Activated CD4-positive, alpha-beta T cell treated with anti-CD3 and anti-CD28 coated beads, Interleukin-2, amount 50 U/mL, for 4 hours (primary cell): ENCODE measurements around the gene PGM2.
"Not testable (repeated sequence)": the region's sequence is repeated elsewhere in the genome, so short reads cannot be mapped to it uniquely, and the experiment has no call there.

Source experiments
- DNase-seq, 2 experiments: peaks; one replicate each; pipeline ENCODE4 v3.0.0-alpha.2; 2020

Gene PGM2

DNA sequence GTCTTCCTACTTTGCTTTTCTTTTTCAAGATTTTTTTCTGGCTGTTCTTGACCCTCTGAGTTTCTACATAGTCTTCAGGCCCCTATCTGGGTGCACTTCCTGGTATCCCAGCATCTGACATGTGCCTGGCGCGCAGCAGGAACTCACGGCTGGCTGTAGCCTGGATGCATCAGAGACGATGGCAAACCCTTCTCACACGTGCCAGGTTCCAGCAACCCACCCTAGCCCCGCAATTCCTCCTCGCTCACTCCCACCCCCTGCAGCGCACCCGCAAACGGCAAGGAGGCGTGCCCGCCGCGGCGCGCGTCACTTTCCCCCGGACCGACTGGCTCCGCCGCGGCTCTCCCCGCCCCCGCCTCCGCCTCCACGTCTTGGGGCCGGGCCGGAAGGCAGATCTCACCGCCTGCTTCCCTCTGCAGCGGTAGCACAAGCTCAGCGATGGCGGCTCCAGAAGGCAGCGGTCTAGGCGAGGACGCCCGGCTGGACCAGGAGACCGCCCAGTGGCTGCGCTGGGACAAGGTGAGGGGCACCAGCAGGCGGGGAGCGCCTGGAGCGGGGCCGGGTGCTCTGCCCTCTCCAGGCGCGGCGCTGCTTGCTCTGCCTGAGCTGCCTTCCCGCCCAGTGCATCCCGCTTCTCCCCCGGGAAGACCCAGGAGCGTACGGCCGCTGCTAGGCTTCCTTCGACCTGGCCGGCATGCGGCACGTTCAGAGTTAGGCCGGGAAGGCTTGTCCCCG, at the start of gene PGM2:
TSS of gene PGM2 (plus strand) at position 392 of the 735 bp plus-strand sequence. CDS start at position 439, 47 bp downstream.
- peak; percentile 89 to 92 for DNase-seq

DNA sequence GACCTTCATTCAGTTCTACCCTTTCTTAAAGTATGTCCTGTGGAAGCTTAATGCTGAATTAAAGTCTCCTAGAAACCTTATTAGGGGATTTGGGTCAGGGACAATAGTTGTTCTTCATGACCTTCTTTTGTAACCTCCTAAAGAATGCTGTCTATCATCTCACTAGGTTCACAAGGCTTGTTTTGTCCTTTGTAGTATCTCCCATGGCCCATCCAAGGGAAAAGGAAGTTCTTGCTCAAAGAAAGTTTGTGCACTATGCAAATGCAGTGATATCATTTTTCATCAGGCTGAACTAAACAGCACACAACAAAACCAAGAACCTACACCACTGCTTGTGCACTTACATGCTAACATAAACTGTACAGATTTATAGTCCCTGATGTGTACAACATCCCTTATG, 46.6 kb upstream of the PGM2 start:
- DNase-seq, result no peak

DNA sequence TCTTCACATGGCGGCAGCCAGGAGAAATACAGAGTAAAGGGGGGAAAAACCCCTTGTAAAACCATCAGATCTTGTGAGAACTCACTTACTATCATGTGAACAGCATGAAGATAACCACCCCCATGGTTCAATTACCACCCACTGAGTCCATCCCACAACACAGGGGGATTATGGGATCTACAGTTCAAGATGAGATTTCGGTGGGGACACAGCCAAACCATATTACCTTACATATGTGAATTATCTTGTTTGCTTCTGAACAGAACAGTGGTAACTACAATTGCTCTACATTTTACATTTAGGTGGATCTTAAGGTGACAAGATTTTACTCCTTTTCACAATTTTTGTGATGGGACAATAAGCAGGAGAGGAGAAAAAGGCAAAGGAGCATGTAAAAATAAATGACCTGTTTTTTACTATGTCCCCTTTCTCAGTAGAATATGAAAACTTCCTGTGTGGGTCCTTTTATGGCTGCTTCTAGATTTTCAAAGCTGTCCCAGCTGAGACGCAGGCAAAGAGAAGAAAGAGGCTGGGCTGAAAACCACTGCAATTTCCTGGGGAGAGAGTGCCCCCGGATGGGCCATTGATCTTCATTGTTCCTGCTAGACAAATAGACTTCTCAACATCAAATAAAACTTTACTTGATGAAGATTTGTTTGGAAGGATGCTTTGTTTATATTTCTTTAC, 45.9 kb upstream of the PGM2 start:
- peak; percentile 13 to 20 for DNase-seq

DNA sequence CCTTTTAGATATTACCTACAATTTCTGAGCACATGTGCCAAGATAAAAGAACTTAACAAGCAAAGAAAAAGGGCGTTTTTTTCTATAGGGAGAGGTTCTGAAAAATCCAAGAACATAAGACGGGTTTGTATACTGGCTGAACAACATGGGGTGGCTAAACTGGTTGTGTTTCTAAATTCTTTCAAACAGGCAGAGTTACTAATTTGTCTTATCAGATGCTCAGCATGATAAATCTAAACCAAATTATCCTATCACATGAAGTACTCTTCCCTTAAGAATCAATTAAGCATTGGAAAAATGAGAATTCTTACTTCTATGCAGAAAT, 45.4 kb upstream of the PGM2 start:
- no peak for DNase-seq

DNA sequence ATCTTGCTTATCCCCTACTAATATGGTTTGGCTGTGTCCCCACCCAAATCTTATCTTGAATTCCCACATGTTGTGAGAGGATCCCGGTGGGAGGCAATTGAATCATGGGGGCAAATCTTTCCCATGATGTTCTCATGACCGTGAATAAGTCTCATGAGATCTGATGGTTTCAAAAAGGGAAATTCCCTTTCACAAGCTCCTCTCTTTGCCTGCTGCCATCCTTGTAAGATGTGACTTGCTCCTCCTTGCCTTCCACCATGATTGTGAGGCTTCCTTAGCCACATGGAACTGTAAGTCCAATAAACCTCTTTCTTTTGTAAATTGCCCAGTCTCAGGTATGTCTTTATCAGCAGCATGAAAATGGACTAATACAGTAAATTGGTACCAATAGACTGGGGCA, 40.2 kb upstream of the PGM2 start:
- not testable (repeated sequence) for DNase-seq

DNA sequence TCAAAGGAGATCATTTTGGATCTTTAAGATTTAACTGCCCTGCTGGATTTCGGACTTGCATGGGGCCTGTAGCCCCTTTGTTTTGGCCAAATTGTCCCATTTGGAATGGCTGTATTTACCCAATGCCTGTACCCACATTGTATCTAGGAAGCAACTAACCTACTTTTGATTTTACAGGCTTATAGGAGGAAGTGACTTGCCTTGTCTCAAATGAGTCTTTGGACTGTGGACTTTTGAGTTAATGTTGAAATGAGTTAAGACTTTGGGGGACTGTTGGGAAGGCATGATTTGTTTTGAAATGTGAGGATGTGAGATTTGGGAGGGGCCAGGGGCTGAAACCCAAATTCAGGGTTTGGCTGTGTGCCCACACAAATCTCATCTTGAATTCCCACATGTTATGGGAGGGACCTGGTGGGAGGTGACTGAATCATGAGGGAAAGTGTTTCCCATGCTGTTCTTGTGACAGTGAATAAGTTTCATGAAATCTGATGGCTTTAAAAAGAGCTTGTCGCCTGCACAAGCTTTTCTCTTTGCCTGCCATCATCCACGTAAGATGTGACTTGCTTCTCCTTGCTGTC, 38.5 kb upstream of the PGM2 start:
- not testable (repeated sequence) for DNase-seq

DNA sequence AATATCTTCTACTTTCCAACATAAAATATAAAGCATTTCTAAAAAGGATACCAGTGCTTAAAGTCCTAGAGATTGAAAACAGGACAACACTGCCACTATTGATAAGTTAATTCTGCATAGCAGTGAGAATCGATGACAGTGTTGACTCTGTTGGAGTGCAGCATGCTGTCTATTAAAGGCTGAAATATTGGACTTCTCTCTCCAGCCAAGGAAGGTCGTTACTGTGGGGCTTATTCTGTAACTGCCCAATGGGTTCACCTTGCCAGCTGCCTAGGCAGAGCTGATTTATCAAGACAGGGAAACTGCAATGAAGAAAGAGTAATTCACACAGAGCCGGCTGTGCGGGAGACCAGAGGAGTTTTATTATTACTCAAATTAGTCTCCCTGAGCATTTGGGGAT, 37.7 kb upstream of the PGM2 start:
- DNase-seq, result no peak

DNA sequence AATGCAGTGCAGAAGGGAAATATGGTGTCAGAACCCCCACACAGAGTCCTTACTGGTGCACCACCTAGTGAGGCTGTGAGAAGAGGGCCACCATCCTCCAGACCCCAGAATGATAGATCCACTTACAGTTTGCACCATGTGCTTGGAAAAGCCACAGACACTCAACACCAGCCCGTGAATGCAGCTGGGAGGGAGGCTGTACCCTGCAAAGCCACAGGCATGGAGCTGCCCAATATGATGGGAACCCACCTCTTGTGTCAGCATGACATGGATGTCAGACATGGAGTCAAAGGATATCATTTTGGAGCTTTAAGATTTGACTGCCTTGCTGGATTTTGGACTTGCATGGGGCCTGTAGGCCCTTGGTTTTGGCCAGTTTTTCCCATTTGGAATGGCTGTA, 34.2 kb upstream of the PGM2 start:
- DNase-seq, result no peak

DNA sequence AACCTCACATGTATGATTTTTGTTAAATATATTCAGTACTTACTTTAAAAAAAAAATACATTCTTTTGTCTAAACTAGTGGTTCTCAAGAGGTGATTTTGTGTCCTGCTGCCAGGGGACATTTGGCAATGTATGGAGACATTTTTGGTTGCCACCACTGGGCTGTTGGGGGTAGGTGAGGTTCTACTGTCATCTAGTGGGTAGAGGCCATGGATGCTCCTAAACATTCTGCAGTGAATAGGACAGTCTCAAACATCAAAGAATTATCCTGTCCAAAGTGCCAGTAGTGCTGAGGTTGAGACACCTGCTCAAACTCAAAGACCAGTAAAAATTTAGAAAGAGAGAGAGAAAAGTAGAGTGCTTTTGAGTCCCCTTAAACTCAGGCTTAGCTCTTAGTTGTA, 32.9 kb upstream of the PGM2 start:
- no peak for DNase-seq

DNA sequence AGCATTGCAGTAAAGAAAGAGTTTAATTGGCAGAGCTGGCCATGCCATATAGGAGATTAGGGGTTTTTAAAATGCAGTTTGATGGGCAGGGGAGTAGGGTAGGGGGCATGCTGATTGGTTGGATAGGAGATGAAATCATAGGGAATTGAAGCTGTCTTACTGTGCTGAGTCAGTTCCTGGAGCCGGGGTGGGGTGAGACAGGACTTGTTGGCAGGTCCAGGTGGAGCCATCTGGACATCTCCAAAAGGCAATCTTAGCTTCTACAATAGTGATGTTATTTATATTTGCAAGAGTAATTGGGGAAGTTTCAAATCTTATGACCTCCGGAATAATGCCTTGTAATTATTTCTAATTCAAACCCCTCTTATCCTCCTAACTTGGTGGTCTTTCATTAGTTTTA, 32.4 kb upstream of the PGM2 start:
- DNase-seq, result no peak

DNA sequence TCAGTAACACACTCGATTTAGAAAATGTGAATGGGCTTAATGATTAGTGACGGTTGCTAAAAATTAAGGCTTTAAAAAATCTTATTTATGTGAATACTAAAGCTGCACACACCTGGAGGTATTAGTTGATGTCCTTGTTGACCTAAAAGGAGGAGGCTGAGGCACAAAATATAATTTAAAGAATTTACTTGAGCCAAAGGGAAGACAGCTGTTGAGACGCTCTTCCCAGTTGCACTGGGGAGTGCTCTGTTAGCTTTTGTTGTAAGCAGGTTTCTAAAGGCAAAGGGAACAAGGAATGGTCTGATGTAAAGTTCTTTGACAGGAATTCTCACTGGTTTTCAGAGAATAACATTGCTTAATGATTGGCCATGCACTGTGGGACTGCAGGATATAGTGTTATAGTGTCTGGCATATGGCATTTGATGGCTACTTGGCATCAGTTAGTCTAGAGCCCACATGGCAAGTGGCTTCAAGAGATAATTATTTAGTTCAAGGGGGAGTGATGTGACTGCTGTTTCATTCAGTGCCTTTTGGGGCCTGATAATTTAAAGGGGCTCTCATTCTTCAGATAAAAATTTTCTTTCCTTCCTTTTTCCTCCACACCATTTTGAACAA, 30.8 kb upstream of the PGM2 start:
- DNase-seq, result no peak

DNA sequence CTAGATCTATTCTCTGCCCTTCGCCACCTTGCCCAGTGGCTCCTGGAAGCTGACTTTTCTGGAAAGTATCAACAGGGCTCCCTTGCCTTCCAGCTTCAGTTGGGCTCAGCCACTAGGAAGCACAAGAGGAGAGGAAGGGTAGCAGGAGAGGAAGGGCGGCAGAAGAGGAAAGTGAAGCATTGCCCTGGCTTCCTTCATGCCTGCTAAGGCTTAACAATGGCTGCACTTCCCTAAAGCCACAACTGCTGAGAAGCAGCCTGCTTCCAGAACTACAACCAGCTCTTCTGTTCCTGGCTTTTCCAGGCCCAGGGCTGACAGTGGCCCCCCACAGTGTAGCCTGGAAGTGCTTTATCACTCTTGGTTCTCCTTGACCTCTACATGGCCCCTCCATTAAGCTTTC, 29.1 kb upstream of the PGM2 start:
- DNase-seq, result no peak

DNA sequence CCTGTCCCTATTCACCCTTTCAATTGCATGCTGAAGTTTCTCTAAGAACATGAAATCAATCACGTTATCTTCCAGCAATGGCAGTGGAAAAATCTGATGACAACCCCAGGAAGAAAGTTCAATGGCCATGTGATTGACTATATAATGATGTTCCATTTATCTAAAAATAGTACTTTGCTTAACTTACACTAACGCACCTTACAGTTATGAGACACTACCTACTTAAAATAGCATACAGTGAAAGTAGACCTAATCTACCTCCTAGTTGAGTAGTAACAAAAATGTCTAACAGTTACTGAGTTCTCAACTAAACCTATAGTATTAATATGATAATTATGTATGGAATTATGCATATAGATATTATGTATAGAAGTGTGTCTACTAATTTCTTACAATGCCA, 28.6 kb upstream of the PGM2 start:
- no peak for DNase-seq

DNA sequence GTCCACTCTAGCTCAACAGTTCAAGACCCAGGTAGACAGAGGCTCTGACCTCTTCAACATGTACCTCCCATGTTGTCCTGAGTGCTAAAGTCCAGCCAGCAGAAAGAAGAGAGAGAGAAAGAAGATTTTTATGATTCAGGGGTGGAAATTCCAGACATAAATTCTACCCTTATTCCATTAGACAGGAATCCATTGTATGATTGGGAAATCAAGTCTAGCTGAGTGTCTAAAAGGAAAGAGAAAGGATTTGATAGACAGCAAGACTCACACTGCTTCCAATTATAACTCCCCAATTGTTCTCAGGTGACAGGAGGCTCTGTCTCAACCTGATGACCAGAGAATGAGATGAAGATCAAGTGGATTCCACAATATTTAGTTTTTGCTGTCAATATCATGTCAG, 27.9 kb upstream of the PGM2 start:
- DNase-seq, result no peak

DNA sequence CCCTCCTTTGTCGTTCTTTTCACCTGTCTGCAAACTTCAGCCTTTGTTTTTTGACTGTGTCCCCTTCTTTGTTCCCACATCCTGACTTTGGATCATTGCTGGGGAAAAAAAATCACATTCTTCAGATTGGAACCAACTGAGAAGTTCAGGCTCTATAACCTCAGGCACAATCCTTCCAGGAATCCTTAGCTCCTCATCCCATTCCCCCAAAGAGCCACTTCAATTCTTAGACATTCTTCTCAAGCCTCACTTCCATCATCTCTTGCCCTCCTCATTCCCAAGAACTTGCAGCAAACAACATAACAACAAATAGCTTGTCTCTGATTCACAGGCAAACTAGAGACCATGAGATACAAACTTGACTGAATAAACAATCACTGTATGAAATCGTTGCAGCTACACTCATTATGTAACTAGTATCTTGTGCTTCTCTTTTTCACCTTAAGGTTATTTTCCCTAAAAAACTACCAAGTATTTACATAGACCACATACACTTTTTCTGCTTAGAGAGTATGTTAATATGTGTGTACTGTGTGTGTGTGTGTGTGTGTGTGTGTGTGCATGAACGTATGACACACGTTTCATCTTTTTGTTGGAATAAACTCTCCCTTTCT, 26.4 kb upstream of the PGM2 start:
- DNase-seq, result no peak

DNA sequence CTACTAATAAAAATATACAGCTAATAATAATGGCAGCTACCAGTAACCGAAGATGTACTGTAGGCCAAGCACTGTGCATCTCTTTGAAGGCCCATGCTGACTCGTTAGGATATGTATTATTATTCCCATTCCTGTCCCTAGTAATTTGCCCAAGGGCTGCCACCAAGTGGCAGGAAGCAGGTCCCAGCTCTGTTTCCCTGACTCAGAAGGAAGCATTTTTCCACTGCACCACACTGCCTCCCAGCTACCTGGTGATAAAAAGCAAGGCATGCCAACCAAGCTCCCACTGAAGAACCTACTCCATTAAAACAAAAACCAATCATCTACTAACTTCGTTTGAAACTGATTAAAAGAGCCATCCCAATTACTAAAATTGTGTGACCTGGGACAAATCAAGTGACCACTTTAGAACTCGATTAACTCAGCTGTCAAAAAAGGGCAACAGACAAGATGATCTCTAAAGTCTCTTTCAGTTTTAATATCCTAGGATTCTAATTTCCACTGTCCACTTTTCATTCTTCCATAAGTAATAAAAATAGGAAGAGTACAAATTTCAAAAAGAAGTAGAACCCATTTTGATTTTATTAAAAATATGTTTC, 24.3 kb upstream of the PGM2 start:
- no peak for DNase-seq

DNA sequence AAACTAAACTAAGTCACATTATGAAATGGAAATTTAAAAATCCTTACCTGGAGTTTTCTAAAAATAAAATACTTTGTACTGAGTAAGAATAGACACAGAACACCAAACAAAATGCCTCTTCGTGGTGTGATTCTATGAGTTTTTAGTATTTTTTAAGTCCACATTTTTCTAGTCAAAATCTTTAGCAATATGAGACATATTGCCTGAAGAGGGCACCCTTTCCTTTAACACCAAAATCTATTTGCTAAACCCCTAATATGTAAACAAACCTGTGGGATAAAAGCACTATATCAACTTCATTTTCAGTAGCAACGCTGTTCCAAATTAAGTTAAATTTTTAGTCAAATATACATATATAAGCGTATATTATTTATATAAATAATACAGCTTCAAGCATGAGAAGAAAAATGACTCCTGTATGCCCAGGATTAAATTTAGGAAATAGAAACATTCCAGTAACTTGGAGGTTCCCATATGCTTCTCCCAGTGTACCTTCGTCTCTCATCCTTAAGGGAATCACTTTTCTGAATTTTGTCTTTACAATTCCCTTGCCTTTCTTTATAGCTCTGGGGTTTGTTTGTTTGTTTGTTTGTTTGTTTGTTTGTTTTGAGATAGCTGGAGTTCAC, 23.0 kb upstream of the PGM2 start:
- no peak for DNase-seq

DNA sequence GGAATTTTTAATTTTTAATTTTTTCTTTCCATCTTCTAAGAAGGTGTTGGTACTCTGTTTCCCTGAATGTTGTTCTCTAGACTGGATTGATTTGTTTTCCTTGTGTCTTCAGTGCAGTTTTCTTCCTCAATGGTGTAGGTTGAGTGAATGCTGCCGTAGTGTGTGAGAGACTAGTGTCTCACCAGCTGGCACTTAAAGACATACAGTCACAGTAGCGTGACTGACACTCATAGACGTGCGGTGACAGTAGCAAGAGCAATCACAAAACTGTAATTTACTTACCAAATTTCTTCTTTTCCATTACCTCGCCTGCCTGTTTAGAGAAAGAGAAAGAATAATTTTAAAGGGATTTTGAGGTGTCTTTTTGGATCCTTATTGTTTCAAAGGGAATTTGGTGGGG, 21.4 kb upstream of the PGM2 start:
- no peak for DNase-seq

DNA sequence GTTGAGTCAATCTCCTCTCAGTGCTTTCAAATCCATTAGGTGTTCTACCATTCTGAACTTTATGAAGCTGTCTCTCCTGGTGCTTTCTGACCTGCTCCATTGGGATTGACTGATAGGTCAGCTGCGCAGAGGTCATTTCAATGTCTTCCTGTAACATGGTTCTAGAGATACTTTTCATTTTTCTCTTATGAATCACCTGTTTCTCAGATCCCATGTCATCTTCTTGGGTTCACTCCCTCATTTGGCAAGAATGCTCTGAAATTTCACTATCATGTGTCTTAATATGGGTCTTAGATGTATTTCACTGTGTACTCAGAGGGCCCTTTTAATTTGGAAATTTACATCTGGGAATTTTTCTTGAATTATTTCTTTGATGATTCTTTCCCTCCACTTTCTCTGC, 13.8 kb upstream of the PGM2 start:
- DNase-seq, result no peak

DNA sequence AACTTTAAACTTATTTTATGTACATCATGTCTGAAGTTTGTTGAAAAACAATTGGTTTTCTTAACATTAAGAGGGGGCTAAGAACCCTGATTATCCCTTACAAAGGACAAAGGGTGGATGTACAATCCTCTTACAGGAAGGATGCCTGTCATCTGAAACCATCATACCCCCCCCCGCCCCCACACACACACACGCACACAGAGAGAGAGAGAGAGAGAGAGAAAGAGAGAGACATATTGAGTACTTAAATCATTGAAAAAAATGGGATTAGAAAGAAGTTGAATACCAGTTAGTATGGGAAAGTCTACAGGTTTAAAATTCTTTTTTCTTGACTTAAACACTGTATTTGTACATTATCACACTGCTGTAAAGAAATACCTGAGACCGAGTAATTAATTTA, 10.9 kb upstream of the PGM2 start:
- no peak for DNase-seq

DNA sequence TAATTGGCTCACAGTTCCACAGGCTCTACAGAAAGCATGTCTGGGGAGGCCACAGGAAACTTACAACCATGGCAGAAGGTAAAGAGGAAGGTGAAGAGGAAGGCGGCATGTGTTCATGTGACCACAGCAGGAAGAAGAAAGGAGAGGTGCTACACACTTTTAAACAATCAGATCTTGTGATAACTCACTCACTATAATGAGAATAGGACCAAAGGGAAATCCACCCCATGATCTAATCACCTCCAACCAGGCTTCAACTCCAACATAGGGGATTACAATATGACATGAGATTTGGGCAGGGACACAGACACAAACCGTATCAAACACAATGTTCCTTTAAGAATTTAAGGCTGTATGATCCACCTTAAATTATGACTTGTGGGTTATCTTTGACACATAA, 10.5 kb upstream of the PGM2 start:
- DNase-seq, result no peak

DNA sequence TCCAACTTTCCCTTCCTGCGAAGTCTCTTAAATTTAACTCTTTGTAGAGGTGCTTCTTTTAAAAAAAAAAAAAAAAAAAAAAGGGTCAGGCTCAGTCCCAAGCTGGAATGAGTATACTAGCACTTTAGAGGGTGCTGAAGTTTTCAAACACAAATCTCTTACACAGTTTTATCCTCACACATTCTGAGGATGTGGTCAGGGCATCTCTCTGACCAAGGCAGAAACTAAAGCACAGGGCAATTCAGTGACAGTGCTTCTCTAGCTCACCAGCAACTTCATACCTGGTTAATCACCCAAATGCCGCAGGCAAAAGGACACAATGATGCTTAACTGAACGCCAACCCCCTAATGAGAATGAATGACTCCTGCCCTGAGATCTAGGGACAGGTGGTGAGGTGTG, 9.8 kb upstream of the PGM2 start:
- no peak for DNase-seq

DNA sequence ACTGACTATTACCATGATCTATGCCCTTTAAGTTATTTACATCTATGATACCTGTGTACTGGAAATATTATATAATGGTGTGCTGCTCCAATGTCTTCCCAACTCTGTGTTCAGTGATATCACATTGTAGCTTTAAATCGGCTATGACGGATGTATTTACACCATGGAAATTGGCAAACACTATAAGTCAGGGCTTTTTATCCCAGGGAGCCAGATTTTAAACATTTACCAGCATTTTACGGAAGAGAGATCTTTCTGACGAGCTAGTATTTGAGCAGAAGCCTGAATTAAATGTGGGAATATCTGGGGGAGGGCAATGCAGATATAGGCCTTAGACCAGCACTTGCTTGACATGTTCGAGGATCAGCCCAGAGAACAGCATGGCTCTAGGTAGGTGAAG, 7.7 kb upstream of the PGM2 start:
- no peak for DNase-seq
